Ecto neural progenitor cell (in vitro differentiated cells): ENCODE results near the gene OOSP4A.

Source experiments
- DNase-seq: peaks from one replicate; pipeline ENCODE4 v3.0.0-alpha.2; 2018; ENCODE audit warnings: low spot score

OOSP4A gene

GRCh38 chr11:59963733-59964132 lies at the start of gene OOSP4A:
Gene OOSP4A, plus strand, starts transcription at chr11:59964033. Its CDS starts 0 bp downstream, at chr11:59964033.
- DNase-seq: no peak

- no peak for DNase-seq
Observed at GRCh38 chr11:59918480-59918879, 45.4 kb upstream of the OOSP4A start.

GRCh38 chr11:59918987-59919589 lies 44.7 kb upstream of the OOSP4A start:
- no peak for DNase-seq

- no peak for DNase-seq
Observed at GRCh38 chr11:59923813-59924212, 40.0 kb upstream of the OOSP4A start.

- no peak for DNase-seq
Observed at GRCh38 chr11:59931688-59932087, 32.1 kb upstream of the OOSP4A start.

- no peak for DNase-seq
Observed at GRCh38 chr11:59938132-59938531, 25.7 kb upstream of the OOSP4A start, which contains the start of gene OOSP1. Gene OOSP1, plus strand, starts transcription at chr11:59938432. Its CDS starts 23 bp downstream, at chr11:59938455.

- DNase-seq: no peak
Observed at GRCh38 chr11:59938718-59939117, 25.1 kb upstream of the OOSP4A start.

GRCh38 chr11:59939482-59939881 lies 24.4 kb upstream of the OOSP4A start:
- no peak for DNase-seq

GRCh38 chr11:59941091-59941490 lies 22.7 kb upstream of the OOSP4A start:
- DNase-seq: no peak

GRCh38 chr11:59943997-59944714 lies 19.7 kb upstream of the OOSP4A start:
- no peak for DNase-seq

GRCh38 chr11:59944720-59945119 lies 19.1 kb upstream of the OOSP4A start:
- DNase-seq: no peak

GRCh38 chr11:59953463-59954218 lies 10.2 kb upstream of the OOSP4A start:
- DNase-seq: no peak

GRCh38 chr11:59954219-59954847 lies 9.5 kb upstream of the OOSP4A start:
- no peak for DNase-seq

GRCh38 chr11:59957094-59957493 lies 6.7 kb upstream of the OOSP4A start:
- no peak for DNase-seq

- no peak for DNase-seq
Observed at GRCh38 chr11:59960502-59961381, 3.1 kb upstream of the OOSP4A start.

- no peak for DNase-seq
Observed at GRCh38 chr11:59962107-59962482, 1.7 kb upstream of the OOSP4A start.

- DNase-seq: no peak
Observed at GRCh38 chr11:59965424-59965823, 1.6 kb downstream of the OOSP4A start.

- no peak for DNase-seq
Observed at GRCh38 chr11:59966201-59966600, 2.4 kb downstream of the OOSP4A start.

- no peak for DNase-seq
Observed at GRCh38 chr11:59967677-59968394, 4.0 kb downstream of the OOSP4A start.

- DNase-seq: no peak
Observed at GRCh38 chr11:59968395-59968783, 4.6 kb downstream of the OOSP4A start.

GRCh38 chr11:59973097-59973496 lies 9.3 kb downstream of the OOSP4A start:
- no peak for DNase-seq
